ENCODE results near the gene NOL12.

GRCh38 chr22:37659897-37660708 is 26.0 kb upstream of the NOL12 start:
- TF ChIP-seq CTCF (IDR thresholded peaks at IDR 0.05) = no peak
- TF ChIP-seq ZFX (IDR thresholded peaks at IDR 0.05; ENCODE audit: borderline replicate concordance) = no peak

All from 22Rv1 (cell line).